Hematopoietic multipotent progenitor cell treated with erythropoietin and hydrocortisone succinate and interleukin-3 and kit ligand, for 15 days (in vitro differentiated cells): ENCODE measurements around the gene CDRT15.
A peak's percentile ranks its signal among the peaks of the same experiment; 100 is the strongest.
"Not testable (repeated sequence)": the region's sequence is repeated elsewhere in the genome, so short reads cannot be mapped to it uniquely, and the experiment has no call there.

Source experiments
- DNase-seq: peaks from one replicate; pipeline ENCODE4 v3.0.0-alpha.2; 2015; ENCODE audit warnings: low spot score

The CDRT15 gene

DNA sequence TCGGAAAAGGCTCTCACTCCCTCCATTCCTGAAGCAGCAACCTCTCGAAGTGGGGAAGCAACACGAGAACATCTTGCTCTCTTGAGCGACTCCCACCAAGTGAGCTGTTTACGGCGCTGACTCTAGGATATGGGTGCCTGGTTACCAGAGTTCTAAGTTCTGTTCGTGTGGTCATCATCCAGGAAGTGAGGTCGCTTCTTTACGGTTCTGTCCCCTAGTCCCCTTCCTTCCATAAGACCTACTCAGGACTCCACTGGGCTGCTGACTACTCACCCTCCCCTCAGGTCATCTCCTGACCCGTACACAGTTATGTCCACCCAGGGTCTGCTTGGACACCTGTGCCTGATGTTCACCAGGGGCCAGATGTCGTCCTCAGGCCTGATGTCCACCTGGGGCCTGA lies at the start of gene CDRT15:
TSS of gene CDRT15 (minus strand) at position 101 of the 400 bp plus-strand sequence. CDS start at position 72, 29 bp downstream.
- not testable (repeated sequence) for DNase-seq

DNA sequence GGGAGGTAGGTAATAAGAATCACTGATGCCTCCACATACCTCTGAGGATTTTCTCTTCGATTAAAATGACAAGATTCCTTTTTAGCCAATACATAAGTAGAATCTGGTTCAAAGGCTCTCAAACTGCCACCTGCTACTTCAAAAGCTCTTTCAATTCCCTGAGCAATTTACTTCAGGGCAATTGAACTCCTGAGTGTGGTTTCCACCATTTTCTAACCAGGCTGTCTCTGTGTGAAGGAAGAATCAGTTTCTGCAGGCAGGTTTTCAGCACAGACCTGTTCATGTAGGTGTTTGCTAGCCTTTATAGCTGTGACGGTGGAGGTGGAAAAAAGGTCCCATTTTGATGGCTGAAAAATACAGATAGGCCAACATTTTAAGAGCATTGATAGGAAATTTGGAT lies 46.1 kb upstream of the CDRT15 start:
- DNase-seq: no peak

DNA sequence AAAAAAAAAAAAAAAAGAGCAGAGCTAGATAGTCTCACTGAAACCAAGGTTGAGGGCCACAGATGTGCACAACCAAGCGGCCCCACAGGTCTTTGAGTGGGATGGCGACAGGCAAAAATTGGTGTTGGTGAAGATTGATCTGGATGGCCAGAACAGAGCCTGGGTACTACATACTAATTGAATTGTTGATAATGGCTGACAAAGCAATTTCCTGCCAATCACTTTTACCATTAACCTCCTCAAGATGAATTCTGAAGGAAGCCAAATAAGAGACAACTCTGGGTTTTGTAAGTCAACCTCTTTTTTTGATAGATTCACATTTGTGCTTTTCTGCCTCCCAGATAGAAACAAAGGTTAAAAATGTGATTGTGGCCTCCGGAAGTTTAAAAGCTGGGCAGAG lies 44.9 kb upstream of the CDRT15 start:
- no peak for DNase-seq

DNA sequence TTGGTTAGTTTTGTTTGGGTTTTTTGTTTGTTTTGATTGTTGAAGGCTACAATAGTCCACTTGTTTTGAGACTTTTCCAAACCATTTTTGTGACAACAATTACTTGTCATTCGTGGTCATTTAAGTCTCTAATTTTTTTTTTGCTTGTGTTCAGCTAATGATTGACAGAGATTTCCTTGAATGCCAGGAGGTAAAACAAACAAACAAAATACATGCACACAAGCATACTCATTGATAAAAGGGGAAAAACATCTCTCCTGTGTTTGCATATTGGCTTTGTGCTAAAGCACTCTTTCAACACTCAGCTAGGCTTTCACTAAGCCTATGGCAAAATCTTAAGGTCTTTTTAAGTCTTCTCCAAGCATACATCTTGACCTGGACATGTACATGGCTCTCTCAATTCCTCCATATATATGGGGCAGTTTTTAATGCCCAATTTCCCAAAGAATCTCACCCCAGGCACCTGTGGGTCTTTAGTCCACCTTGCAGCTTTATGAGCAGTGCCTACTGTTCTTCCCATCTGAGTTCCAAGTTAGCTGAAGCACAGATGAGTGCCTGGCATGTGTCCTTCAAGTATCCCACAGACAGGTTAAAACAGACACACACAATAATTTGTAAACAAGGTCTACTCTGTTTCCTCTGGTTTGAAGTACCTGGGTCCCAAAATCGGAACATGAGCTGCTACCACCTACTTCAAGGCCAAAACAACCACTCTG lies 40.0 kb upstream of the CDRT15 start:
- no peak for DNase-seq

DNA sequence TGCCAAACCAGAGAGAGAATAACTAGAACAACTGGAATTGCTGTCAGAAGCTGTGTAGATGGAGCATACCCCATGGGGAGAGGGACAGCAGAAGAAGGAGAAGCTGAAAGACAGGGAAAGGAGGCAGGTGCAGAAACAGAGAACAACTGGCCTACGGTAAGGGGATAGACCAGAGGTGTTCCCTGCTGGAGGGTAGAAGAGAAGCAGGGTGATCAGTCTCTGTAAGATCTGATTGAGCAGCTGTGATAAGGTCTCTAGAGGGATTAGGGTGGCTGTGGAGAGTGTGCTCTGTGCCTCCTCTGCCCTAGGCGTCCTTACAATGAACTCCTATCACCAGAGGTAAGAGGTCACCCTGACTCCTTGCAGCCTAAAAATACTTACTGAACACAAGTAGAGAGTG lies 33.8 kb upstream of the CDRT15 start:
- DNase-seq: no peak

DNA sequence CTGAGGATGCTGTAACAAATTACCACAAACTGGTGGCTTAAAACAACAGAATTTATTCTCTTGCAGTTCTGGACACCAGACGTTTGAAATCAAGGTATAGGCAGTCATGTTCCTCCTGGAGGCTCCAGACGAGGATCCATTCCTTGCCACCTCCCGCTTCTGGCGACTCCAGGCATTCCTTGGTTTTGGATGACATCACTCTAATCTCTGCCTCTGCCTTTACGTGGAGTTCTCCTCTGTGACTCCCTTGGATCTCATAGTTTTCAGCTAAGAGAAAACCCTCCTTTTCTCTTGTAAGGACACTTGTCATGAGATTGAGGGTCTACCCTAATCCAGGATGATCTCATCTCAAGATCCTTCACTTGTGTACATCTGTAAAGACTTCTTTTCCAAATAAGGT lies 32.8 kb upstream of the CDRT15 start:
- DNase-seq: no peak

DNA sequence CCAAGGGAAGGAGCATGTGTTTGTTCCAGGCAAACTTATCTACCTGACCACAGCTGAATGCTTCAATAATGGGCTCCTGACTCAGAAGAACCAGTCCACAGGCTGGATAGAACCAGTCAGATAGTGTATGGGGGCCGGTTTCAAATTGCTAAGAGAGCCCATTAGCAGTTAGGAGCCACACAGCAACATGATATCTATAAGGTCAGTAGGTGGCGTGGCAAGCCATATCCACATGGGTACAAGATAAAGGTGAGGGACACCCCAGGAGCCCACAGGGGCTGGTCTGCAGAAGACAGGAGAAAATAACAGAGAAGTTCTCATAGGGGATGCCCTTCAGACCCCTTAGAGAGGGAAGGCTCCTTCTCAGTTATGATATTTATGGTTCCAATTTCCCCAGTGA lies 31.6 kb upstream of the CDRT15 start:
- no peak for DNase-seq

DNA sequence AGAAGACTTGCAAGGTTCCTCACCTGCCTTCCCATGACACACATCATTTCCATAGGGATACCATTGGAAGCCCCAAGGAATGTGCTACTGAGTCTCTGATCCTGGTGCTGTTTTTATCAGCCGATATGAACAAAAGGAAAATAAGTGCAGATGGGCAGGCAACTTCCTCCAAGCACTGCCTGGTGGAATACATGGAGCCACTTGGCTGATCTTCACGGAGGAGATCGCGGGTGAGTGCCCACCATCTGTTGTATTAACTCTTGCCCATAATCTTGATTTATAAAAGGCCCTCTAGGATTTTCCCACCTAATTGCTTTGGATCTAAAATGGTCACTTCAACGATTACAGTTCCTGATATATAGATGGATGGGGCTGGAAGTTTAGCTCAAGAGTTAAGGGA lies 24.7 kb upstream of the CDRT15 start:
- DNase-seq: no peak

DNA sequence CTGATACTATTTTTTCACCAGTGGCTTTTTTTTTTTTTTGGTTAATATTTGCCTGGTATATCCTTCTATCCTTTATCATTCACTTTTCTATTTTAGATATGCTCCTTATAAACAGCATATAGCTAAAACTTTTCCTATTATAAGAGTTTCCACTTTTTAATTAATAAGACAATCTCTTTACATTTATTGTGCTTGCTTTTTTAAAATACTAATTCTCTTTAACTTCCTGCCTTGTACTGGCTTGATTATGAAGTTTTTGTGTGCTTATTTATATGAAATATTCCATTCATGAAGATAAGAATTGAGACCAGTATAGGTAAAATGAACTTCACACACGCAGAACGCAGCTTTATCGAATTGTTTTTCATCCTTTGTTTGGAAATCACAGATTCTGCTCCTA lies 9.0 kb upstream of the CDRT15 start:
- DNase-seq: no peak

DNA sequence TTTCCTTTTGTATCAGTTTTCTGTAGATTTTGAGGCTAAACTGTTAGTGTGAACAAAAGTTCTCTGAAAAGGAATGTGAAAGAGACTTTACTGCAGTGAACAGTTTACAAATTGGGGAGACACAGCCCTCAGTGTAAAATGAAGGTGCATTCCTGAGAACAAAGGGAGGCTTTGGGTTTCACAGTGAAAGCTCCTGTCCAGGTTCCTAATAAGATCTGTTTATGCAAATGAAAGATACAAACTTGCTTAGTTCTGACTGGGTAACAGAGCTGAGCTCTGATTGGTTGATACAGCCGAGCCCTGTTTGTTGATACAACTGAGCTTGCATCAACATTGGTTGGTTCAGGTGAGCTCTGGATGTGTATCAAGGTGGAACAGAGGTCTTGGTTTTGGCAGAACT lies 8.3 kb upstream of the CDRT15 start:
- DNase-seq: no peak

DNA sequence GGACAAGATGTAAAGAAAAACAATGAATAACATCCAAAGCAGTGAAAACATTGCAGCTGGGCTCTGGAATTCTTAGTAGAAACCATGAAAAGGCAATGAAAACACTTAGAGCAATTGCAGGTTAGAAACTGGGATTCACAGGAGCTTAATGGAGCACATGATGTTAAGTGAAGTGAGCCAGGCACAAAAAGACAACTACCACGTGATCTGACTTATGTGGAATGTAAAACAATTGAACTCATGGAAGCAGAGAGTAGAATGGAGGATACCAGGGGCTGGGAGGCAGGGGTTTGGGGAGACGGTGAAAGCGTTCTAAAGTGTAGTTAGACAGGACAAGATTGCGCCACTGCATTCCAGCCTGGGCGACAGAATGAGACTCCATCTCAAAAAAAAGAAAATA lies 2.6 kb upstream of the CDRT15 start:
- not testable (repeated sequence) for DNase-seq

DNA sequence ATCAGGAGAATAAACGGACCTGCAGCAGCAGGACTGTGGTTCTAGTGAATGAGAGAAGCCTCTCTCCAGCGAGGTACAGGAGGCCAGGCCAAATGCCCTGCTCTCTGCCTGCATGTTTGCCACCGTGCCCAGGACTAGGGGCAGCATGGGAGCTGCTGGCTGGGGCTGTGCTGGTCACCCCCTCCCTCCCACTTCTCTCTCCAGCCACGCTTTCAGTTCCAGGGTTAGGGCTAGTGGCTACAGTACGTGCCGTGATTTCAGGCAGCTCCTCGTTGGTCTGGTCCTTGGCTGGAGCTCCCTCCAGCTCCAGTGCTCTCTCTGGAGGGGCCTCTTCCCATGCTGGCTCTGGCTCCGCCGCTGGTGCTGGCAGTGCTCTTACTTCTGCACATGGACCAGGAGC lies 630 bp downstream of the CDRT15 start:
- DNase-seq: not testable (repeated sequence)

DNA sequence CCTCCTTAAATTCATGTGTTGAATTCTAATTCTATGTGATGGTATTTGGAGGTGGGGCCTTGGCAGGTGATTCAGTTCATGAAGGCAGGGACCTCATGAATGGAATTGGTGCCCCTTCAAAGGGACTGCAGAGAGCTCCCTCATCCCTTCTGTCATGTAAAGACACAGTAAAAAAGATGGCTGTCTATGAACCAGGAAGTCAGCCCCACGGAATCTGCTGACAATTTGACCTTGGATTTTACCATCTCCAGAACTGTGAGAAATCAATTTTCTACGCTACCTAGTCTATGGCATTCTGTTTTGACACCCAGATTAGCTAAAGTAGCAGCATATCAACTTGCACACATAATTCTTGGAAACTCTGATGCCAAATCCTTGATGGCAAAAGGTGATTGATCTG lies 1.6 kb downstream of the CDRT15 start:
- not testable (repeated sequence) for DNase-seq

DNA sequence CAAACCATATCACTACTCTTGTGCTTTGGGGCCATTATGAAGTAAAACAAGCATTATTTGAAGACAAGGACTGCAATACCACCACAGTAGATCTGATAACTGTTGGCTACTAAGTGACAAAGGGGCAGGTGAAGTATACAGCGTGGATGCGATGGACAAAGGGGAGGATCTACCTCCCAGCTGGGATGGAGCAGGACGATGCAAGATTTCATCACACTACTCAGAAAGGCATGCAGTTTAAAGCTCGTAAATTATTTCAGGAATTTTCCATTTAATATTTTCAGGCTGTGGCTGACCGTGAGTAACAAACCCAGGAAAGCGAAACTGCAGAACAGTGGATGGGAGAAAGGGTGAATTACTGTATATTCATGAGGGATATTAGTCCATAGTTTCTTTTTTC lies 5.5 kb downstream of the CDRT15 start:
- DNase-seq: not testable (repeated sequence)

DNA sequence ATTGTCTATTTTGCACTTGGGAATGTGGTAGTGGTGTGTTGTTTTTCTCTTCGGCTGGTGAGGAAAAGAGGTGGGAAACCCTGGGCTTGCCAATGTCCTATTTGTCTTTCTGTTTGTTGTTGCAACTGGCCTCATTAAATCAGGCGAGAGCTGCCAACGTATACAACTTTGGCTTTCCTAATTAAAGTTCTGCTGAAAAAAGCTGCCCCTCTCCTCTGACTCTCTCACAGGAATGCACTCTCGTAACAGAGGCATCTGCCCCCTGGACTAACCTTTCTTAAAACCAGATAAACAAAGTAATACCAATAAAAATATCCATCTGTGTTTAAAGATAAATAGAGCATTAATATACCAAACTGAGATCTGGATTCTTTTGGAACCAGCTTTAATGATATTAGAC lies 7.8 kb downstream of the CDRT15 start:
- no peak for DNase-seq

DNA sequence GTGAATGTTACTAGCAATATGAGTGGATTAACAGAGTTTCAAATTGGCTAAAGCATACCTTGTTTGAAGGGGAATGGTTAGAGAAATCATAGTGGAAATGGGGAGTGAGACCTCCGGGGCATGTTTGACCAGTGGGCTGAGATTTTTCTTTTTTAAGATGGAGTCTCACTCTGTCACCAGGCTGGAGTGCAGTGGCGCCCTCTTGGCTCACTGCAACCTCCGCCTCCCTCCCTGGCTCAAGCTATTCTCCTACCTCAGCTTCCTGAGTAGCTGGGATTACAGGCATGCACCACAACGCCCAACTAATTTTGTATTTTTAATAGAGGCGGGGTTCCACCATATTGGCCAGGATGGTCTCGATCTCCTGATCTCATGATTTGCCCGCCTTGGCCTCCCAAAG lies 9.6 kb downstream of the CDRT15 start:
- DNase-seq: no peak

DNA sequence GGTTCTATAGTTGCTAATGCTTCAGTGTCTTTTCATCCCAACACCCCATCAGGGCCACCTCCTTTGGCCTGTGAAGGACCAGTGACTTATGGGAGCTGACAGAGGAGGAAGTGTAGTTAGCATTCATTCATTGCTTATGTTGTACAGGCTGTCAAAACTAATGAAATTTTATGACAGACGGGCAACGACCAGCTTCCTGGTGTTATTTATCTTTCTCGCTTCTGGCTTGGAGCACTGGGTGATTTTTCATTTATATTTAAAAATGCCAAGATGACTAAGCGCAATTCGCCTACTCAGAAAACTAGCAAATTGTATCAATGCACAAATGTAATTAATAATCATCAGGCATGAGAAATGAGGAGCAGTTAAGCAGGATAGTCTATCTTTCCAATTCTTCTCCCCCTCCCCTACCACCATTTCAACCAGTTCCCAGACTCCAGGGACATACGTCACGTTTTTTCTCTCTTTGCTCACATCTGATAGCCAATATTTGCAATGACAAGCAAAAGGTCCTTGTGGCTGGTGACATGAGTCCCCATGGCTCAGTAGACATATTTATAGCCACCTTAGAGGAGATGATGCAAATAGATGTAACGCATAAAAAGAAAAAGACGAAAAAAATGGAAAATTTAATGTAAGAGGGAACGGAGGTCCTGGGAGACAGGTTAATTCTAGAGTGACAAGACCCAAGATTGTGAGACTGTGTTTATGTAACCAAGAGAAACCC lies 11.2 kb downstream of the CDRT15 start:
- DNase-seq: no peak

DNA sequence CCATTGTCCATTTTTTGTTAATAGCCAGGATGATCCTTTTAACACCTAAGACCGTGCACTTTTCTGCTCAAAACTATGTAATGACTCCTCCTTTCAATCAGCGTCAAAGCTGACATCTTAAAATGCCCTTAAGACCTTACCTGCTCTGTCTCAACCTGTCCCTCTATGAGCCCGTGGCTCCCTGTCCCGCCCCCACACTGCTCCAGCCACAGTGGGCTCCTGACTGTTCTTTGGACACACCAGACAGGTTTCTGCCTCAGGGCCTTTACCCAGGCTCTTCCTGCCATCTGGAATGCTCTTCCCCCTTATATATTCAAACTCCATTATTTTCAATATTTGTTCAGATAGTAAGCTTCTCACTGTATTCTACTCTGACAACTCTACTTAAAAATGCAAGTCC lies 14.1 kb downstream of the CDRT15 start:
- no peak for DNase-seq

DNA sequence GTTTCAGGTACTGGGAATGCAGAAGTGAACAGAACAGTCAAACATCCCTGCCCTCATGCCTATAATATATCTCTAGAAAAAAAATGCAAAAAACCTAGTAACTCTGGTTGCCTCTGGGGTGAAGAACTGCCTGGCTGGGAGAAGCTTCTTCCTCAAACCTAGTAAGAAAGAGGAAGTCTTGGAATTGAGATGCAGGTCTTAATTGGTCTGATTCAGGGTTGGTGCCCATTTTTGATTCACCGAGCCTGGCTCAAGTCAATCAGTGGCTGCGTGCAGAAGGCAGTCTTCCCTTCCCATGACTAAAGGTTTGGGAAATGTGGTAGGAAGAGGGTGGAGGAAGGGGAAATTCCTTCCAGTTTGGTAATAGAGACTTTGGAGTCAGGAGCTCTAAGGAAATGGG lies 22.4 kb downstream of the CDRT15 start:
- no peak for DNase-seq

DNA sequence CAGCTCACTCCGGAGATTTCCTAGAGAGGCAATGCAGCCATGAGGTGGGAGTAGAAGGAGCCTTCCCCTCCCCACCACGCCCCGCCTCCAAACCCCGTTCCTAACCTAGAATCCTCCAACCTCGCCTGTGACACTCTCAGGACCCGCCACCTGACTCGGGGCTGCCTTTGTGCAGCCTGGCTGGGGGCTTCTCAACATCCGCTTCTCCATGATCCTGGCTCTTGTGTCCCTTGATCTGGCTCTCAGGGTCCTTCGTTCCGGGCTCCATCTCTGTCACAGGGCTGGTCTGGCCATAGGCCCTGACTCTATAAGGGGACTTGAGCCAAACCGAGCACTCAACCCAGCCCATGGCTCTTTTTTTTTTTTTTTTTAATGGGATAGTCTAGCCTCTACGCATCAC lies 24.3 kb downstream of the CDRT15 start:
- no peak for DNase-seq

DNA sequence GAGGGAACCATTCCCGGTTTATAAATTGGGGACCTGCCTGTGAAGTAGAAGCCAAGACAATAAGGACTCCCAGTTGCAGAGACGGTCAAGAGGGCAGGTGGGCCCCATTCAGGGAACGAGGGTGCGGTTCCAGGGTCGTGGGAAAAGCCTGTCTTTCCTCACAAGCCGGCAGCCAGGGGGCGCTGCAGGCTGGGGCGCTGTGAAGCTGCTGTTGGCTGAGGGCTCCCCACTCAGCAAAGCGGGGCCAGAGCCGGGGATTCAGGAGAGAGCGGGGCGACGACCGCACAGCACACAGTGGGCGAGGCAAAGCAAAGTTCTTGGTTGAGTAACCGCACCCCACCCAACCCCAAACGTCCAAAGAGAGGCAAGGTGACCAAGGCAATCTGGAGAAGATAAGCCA lies 24.9 kb downstream of the CDRT15 start:
- DNase-seq: peak; percentile 14

DNA sequence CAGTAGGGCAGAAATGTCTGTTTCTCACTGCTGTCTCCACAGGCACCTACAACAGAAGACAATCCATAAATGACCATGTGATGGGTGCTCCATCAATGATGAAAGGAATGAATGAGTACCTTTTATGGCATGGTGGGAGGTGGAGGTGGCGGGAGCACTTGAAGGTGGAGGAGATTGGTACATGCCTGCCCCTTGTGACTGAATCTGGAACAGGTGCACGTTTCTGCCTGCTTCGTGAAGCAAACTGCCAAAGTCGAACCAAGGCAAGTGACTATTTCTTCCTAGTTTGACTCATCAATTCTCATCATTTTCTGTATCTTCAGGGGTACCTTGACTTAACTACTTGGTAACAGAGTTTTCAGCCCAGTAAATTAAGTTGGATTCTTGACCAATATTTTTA lies 25.4 kb downstream of the CDRT15 start:
- DNase-seq: no peak

DNA sequence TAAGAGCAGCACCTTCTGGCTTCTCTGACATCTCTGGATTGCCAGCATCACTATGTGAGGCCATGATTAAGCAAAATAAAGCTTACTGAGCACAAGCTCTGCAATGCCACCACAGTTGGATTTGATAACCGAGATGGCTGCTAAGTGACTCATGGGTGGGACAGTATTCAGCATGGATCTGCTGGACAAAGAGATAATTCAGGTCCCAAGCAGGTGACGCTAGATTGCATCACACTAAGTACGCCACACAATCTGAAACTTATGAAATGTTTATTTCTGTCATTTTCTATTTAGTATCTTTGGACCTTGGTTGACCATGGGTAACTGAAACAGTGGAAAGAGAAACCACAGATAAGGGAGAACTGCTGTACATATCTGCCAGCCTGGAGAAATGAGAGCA lies 27.4 kb downstream of the CDRT15 start:
- DNase-seq: peak; percentile 33

DNA sequence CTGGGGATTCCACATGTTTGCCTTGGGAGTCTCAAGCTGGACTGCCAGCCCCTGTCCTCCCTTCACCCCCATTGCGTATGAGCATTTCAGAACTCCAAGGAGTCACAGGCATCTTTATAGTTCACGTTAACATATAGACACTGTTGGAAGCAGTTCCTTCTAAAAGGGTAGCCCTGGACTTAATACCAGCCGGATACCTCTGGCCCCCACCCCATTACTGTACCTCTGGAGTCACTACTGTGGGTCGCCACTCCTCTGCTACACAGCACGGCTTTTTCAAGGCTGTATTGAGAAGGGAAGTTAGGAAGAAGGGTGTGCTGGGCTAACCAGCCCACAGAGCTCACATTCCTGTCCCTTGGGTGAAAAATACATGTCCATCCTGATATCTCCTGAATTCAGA lies 28.9 kb downstream of the CDRT15 start:
- no peak for DNase-seq
